HUES6 (cell line): ENCODE data around the gene PBX1.
A peak's percentile ranks its signal among the peaks of the same experiment; 100 is the strongest.
"Not testable (repeated sequence)": the region's sequence is repeated elsewhere in the genome, so short reads cannot be mapped to it uniquely, and the experiment has no call there.

Experiments used
- H3K27ac ChIP-seq: 2 replicates; pipeline ENCODE4 v1.7.0; 2013; ENCODE audit warnings: low read depth, mild to moderate bottlenecking, low read length, inconsistent platforms
- H3K27me3 ChIP-seq: 2 replicates; pipeline ENCODE4 v1.6.1; 2013; ENCODE audit warnings: low read length; ENCODE audit not compliant: control insufficient read depth, insufficient read depth
- H3K36me3 ChIP-seq: 2 replicates; pipeline ENCODE4 v1.6.1; 2013; ENCODE audit warnings: low read length; ENCODE audit not compliant: control insufficient read depth, insufficient read depth
- H3K4me1 ChIP-seq: 2 replicates; pipeline ENCODE4 v1.6.1; 2013; ENCODE audit warnings: low read length; ENCODE audit not compliant: control insufficient read depth, insufficient read depth
- H3K4me3 ChIP-seq: 2 replicates; pipeline ENCODE4 v1.5.1; 2013; ENCODE audit warnings: low read depth, low read length
- H3K9ac ChIP-seq: one replicate; pipeline ENCODE4 v1.6.1; 2013; ENCODE audit warnings: mild to moderate bottlenecking, low read length
- H3K9me3 ChIP-seq: 2 replicates; pipeline ENCODE4 v1.6.1; 2013; ENCODE audit warnings: low read depth, low read length; ENCODE audit not compliant: control insufficient read depth, insufficient read depth

Gene PBX1

GRCh38 chr1:164644268-164644667 is 85.3 kb downstream of the PBX1 start:
- Histone ChIP-seq H3K4me1 (peaks cover 46% of the 10 kb centered on the region), H3K36me3 (peaks cover 10% of the 10 kb centered on the region; the same call in 1 of the 2 replicates), H3K27me3 (no peaks in the 10 kb centered on the region), H3K27ac (no peak overlapping the region), H3K4me3 (no peak overlapping the region), H3K9ac (no peak overlapping the region), H3K9me3 (no peaks in the 10 kb centered on the region)

- H3K4me1 ChIP-seq = peaks cover 50% of the 10 kb centered on the region
- no peak overlapping the region for H3K9ac ChIP-seq
These were observed 86.0 kb downstream of the PBX1 start for GRCh38 chr1:164644774-164645644.

GRCh38 chr1:164645921-164646320 is 86.9 kb downstream of the PBX1 start:
- Histone ChIP-seq H3K4me1 (peaks cover 58% of the 10 kb centered on the region), H3K27me3 (no peaks in the 10 kb centered on the region), H3K27ac (no peak overlapping the region), H3K9me3 (no peaks in the 10 kb centered on the region), H3K9ac (no peak overlapping the region), H3K36me3 (peaks cover 10% of the 10 kb centered on the region; the same call in 1 of the 2 replicates), H3K4me3 (no peak overlapping the region)

More at GRCh38 chr1:164644774-164645644, 86.0 kb downstream of the PBX1 start:
- Histone ChIP-seq H3K4me3 (no peak overlapping the region), H3K27me3 (no peaks in the 10 kb centered on the region), H3K36me3 (peaks cover 10% of the 10 kb centered on the region; the same call in 1 of the 2 replicates), H3K27ac (no peak overlapping the region), H3K9me3 (no peaks in the 10 kb centered on the region)

- Histone ChIP-seq H3K9me3 (no peaks in the 10 kb centered on the region), H3K4me3 (no peak overlapping the region), H3K4me1 (peaks cover 61% of the 10 kb centered on the region), H3K36me3 (peaks cover 2% of the 10 kb centered on the region; the same call in 1 of the 2 replicates), H3K27me3 (no peaks in the 10 kb centered on the region), H3K9ac (no peak overlapping the region), H3K27ac (no peak overlapping the region)
These were observed 88.2 kb downstream of the PBX1 start for GRCh38 chr1:164647211-164647610.

- peaks cover 61% of the 10 kb centered on the region for H3K4me1 ChIP-seq
- no peak overlapping the region for H3K4me3 ChIP-seq
- peak overlapping the region; percentile 20; the same call in 1 of the 2 replicates for H3K27ac ChIP-seq
These were observed 89.7 kb downstream of the PBX1 start for GRCh38 chr1:164648636-164649035.

GRCh38 chr1:164649146-164649545 is 90.2 kb downstream of the PBX1 start:
- Histone ChIP-seq H3K27me3 (no peaks in the 10 kb centered on the region), H3K9me3 (no peaks in the 10 kb centered on the region), H3K9ac (no peak overlapping the region), H3K4me1 (peaks cover 61% of the 10 kb centered on the region), H3K4me3 (no peak overlapping the region), H3K27ac (no peak overlapping the region), H3K36me3 (no peaks in the 10 kb centered on the region)

More at GRCh38 chr1:164648636-164649035, 89.7 kb downstream of the PBX1 start:
- H3K27me3 ChIP-seq = no peaks in the 10 kb centered on the region
- no peak overlapping the region for H3K9ac ChIP-seq
- no peaks in the 10 kb centered on the region for H3K9me3 ChIP-seq
- no peaks in the 10 kb centered on the region for H3K36me3 ChIP-seq

GRCh38 chr1:164650531-164650930 is 91.5 kb downstream of the PBX1 start:
- Histone ChIP-seq H3K27me3 (no peaks in the 10 kb centered on the region), H3K4me3 (no peak overlapping the region), H3K9me3 (no peaks in the 10 kb centered on the region), H3K27ac (no peak overlapping the region), H3K9ac (no peak overlapping the region), H3K36me3 (no peaks in the 10 kb centered on the region), H3K4me1 (peaks cover 52% of the 10 kb centered on the region)

GRCh38 chr1:164651351-164651951 is 92.5 kb downstream of the PBX1 start:
- Histone ChIP-seq H3K9me3 (no peaks in the 10 kb centered on the region), H3K4me1 (peaks cover 45% of the 10 kb centered on the region), H3K4me3 (no peak overlapping the region), H3K27me3 (no peaks in the 10 kb centered on the region), H3K9ac (peak overlapping the region; percentile 9), H3K36me3 (no peaks in the 10 kb centered on the region), H3K27ac (no peak overlapping the region)

GRCh38 chr1:164652969-164653368 is 94.0 kb downstream of the PBX1 start:
- H3K27me3 ChIP-seq, H3K9ac ChIP-seq, H3K9me3 ChIP-seq, H3K4me3 ChIP-seq, H3K27ac ChIP-seq, H3K36me3 ChIP-seq: not testable (repeated sequence)
- H3K4me1 ChIP-seq = peaks cover 33% of the 10 kb centered on the region

- H3K27ac ChIP-seq = no peak overlapping the region
- peaks cover 27% of the 10 kb centered on the region for H3K4me1 ChIP-seq
- H3K9me3 ChIP-seq = no peaks in the 10 kb centered on the region
- H3K27me3 ChIP-seq = no peaks in the 10 kb centered on the region
- H3K4me3 ChIP-seq = no peak overlapping the region
- no peak overlapping the region for H3K9ac ChIP-seq
- no peaks in the 10 kb centered on the region for H3K36me3 ChIP-seq
These were observed 94.7 kb downstream of the PBX1 start for GRCh38 chr1:164653705-164654104.

- peaks cover 27% of the 10 kb centered on the region for H3K4me1 ChIP-seq
These were observed 95.2 kb downstream of the PBX1 start for GRCh38 chr1:164654200-164654599.

More at GRCh38 chr1:164654200-164654599, 95.2 kb downstream of the PBX1 start:
- no peaks in the 10 kb centered on the region for H3K27me3 ChIP-seq
- H3K27ac ChIP-seq = no peak overlapping the region
- H3K4me3 ChIP-seq = no peak overlapping the region
- no peaks in the 10 kb centered on the region for H3K36me3 ChIP-seq
- H3K9ac ChIP-seq = no peak overlapping the region
- no peaks in the 10 kb centered on the region for H3K9me3 ChIP-seq
